ENCODE results near the gene MINDY3. TPM values are rescaled to one million over a fixed set of nuclear protein-coding genes. Genes with fewer than 3 reads are reported as not detected.

The MINDY3 gene
- total RNA-seq, 1 experiment from 2014 or later, result 11.3 TPM

- TF ChIP-seq SP1 (CRISPR knock-in tag; conservative IDR thresholded peaks at IDR 0.05) (no peak), FOXK1 (CRISPR knock-in tag; IDR thresholded peaks at IDR 0.05) (no peak), OVOL2 (CRISPR knock-in tag; IDR thresholded peaks at IDR 0.05; ENCODE audit: borderline replicate concordance) (no peak), ZNF138 (CRISPR knock-in tag; conservative IDR thresholded peaks at IDR 0.05) (no peak), CDX4 (CRISPR knock-in tag; IDR thresholded peaks at IDR 0.05; ENCODE audit: borderline replicate concordance) (no peak)
Observed at GRCh38 chr10:15815242-15815885, 44.9 kb downstream of the MINDY3 start (continued).

DNA sequence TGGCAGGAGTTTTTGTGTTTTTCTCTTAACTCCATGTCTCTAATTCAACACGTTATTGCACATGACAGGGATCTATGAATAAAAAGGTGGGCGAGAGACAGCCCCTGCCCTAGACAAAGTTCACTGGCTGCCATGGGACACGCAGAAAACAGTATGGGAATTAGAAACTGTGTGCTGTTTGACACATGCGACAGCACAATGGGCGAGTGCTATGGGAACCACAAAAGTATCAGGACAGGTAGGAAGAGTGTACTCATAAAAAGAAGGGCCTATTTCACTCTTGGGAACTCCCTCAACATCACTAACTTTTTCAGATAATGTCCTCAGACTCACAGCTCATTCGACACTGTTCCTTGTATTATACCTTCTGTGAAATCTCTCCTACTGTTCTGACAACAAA lies 45.7 kb downstream of the MINDY3 start:
- DNase-seq (ENCODE audit: low spot score) (no peak), ATAC-seq (no peak)
- H3K4me3 Mint-ChIP-seq, result no peak overlapping the region
- TF ChIP-seq RORB (CRISPR knock-in tag; IDR thresholded peaks at IDR 0.05) (no peak), TP53 (CRISPR knock-in tag; IDR thresholded peaks at IDR 0.05) (no peak), JUN (CRISPR knock-in tag; IDR thresholded peaks at IDR 0.05) (no peak), ZNF512 (CRISPR knock-in tag; IDR thresholded peaks at IDR 0.05; ENCODE audit: borderline replicate concordance) (no peak), ZNF263 (CRISPR knock-in tag; IDR thresholded peaks at IDR 0.05; ENCODE audit: low read depth) (no peak)
- TF ChIP-seq, protein P1, sequence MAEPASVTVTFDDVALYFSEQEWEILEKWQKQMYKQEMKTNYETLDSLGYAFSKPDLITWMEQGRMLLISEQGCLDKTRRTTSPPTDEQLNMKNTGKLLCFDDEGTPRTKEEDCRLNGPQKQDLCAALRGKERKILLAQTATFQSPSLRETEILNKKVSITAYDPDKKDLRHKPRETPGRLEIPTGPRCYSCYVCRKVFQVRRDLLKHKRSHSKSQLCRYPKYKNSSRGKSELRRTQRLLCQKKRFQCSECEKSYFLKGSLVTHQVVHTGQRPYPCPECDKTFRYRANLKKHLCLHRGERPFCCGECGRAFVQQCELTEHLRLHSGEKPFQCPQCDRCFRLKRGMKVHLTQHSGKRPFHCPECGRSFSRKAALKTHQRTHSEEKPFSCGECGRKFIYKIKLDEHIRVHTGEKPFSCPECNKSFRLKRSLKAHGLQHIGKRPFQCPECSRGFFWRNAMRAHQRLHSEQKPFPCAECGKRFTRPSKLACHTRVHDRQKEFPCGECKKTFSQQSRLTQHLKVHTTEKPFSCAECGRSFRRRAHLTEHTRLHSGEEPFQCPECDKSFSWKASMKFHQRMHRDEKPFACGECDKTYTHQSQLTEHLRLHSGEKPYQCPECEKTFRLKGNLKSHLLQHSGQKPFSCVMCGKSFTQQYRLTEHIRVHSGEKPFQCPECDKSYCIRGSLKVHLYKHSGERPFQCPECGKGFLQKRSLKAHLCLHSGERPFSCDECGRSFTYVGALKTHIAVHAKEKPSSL (CRISPR knock-in tag; conservative IDR thresholded peaks at IDR 0.05), result no peak
- TF ChIP-seq, protein P2, sequence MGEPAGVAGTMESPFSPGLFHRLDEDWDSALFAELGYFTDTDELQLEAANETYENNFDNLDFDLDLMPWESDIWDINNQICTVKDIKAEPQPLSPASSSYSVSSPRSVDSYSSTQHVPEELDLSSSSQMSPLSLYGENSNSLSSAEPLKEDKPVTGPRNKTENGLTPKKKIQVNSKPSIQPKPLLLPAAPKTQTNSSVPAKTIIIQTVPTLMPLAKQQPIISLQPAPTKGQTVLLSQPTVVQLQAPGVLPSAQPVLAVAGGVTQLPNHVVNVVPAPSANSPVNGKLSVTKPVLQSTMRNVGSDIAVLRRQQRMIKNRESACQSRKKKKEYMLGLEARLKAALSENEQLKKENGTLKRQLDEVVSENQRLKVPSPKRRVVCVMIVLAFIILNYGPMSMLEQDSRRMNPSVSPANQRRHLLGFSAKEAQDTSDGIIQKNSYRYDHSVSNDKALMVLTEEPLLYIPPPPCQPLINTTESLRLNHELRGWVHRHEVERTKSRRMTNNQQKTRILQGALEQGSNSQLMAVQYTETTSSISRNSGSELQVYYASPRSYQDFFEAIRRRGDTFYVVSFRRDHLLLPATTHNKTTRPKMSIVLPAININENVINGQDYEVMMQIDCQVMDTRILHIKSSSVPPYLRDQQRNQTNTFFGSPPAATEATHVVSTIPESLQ (CRISPR knock-in tag; IDR thresholded peaks at IDR 0.05), result no peak
- no peaks in the 10 kb centered on the region for H3K36me3 Mint-ChIP-seq
- POLR2A ChIA-PET, result no interaction called here
- H3K27me3 Mint-ChIP-seq (ENCODE audit: low read depth), result no peaks in the 10 kb centered on the region
- CTCF ChIA-PET, result no interaction called here
- H3K27ac Mint-ChIP-seq, result no peak overlapping the region
- no peaks in the 10 kb centered on the region for H3K9me3 Mint-ChIP-seq
- no peaks in the 10 kb centered on the region for H3K4me1 Mint-ChIP-seq

- POLR2A ChIA-PET, result no interaction called here
Observed at GRCh38 chr10:15813415-15813814, 46.9 kb downstream of the MINDY3 start.

More at GRCh38 chr10:15813415-15813814, 46.9 kb downstream of the MINDY3 start:
- TF ChIP-seq ATF1 (CRISPR knock-in tag; IDR thresholded peaks at IDR 0.05) (no peak), SMAD4 (CRISPR knock-in tag; IDR thresholded peaks at IDR 0.05) (no peak), ZNF671 (CRISPR knock-in tag; IDR thresholded peaks at IDR 0.05) (no peak), IRF1 (CRISPR knock-in tag; IDR thresholded peaks at IDR 0.05) (no peak)
- Mint-ChIP-seq H3K36me3 (no peaks in the 10 kb centered on the region), H3K27ac (no peak overlapping the region), H3K4me3 (no peak overlapping the region), H3K9me3 (no peaks in the 10 kb centered on the region), H3K4me1 (no peaks in the 10 kb centered on the region), H3K27me3 (ENCODE audit: low read depth) (no peaks in the 10 kb centered on the region)
- no peak for DNase-seq (ENCODE audit: low spot score)
- CTCF ChIA-PET, result no interaction called here
- no peak for ATAC-seq

All from WTC11 (cell line).